Measurements from ENCODE around the gene CHD3. TPM values are rescaled to one million over a fixed set of nuclear protein-coding genes. Genes with fewer than 3 reads are reported as not detected.

The CHD3 gene
- total RNA-seq, 2 donors from 2014 or later, result 53.7 to 69.9 TPM

- DNase-seq, result peak in 1 of 4 donors; percentile 6
- Histone ChIP-seq H3K4me3 (no peak overlapping the region), H3K36me3 (replicated peaks in 1 of 2; ENCODE audit: insufficient read depth in 1 of 2, low read depth in 2 of 2) (peaks cover 0 to 34% of the 10 kb centered on the region in 2 donors), H3K27ac (no peak overlapping the region), H3K27me3 (no peaks in the 10 kb centered on the region), H3K9me3 (no peaks in the 10 kb centered on the region), H3K4me1 (peaks cover 4% of the 10 kb centered on the region)
- WGBS, 2 donors, result 91 to 94% methylated on average over 8 of the region's 8 CpGs
- no peak for ATAC-seq
- no peak for TF ChIP-seq POLR2A (IDR thresholded peaks at IDR 0.05)
- TF ChIP-seq CTCF (IDR thresholded peaks at IDR 0.05), result no peak
- intact Hi-C loops (cut with DNase I), result loop anchor here (5.0 kb wide), 1 partner anchor 33 kb away; no protein-coding TSS in a partner anchor
These were observed 6.3 kb downstream of the CHD3 start for GRCh38 chr17:7894866-7895265.

DNA sequence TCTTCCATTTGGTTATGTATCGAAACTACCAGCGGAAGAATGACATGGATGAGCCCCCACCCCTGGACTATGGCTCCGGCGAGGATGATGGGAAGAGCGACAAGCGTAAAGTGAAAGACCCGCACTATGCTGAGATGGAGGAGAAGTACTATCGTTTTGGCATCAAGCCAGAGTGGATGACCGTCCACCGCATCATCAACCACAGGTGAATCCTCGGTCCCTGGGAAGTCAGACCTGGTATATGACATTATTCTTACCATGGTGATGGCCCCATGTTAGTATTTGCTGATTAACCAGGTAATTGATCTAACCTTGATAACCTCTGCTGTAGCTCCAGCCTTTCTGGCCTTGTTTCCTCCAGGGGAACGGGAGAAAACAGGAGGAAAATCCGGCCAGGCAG lies 8.5 kb downstream of the CHD3 start:
- intact Hi-C loops (cut with DNase I), result loop anchor here (5.0 kb wide), 1 partner anchor 35 kb away; no protein-coding TSS in a partner anchor
- no peaks in the 10 kb centered on the region for H3K27me3 ChIP-seq
- H3K27ac ChIP-seq, result no peak overlapping the region
- WGBS, 2 donors, result 75 to 84% methylated on average over 13 of the region's 13 CpGs
- TF ChIP-seq CTCF (IDR thresholded peaks at IDR 0.05) (no peak), POLR2A (IDR thresholded peaks at IDR 0.05) (no peak)
- ATAC-seq (no peak), DNase-seq (peak in 1 of 4 donors; percentile 9)
- H3K4me1 ChIP-seq, result no peaks in the 10 kb centered on the region
- H3K36me3 ChIP-seq (replicated peaks in 1 of 2; ENCODE audit: insufficient read depth in 1 of 2, low read depth in 2 of 2), result peaks cover 0 to 30% of the 10 kb centered on the region in 2 donors
- H3K4me3 ChIP-seq, result no peak overlapping the region
- H3K9me3 ChIP-seq, result no peaks in the 10 kb centered on the region

DNA sequence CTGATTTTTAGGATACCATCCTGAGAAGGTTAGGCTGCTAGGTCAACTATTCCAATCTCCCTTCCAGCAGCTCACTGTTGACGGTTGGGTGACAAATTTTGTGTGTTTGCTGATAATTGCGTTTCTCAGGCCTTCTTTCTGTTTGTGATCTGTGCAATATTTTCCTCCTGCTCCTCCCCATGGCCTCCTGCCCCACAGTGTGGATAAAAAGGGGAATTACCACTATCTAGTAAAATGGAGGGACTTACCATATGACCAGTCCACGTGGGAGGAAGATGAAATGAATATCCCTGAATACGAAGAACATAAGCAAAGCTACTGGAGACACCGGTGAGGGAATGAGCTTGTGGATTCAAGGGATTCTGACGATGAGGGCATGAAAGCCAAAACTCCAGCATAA lies 9.2 kb downstream of the CHD3 start:
- H3K4me3 ChIP-seq, result no peak overlapping the region
- H3K36me3 ChIP-seq (replicated peaks in 1 of 2; ENCODE audit: insufficient read depth in 1 of 2, low read depth in 2 of 2), result peaks cover 0 to 30% of the 10 kb centered on the region in 2 donors
- WGBS, 2 donors, result 31 to 35% methylated on average over 6 of the region's 6 CpGs
- no peaks in the 10 kb centered on the region for H3K9me3 ChIP-seq
- no peak overlapping the region for H3K27ac ChIP-seq
- peak; percentile 25 to 90 (median 73) for TF ChIP-seq CTCF (IDR thresholded peaks at IDR 0.05)
- no peak for TF ChIP-seq POLR2A (IDR thresholded peaks at IDR 0.05)
- peak; percentile 77 for ATAC-seq
- no peaks in the 10 kb centered on the region for H3K27me3 ChIP-seq
- intact Hi-C loops (cut with DNase I), result loop anchor here (5.0 kb wide), 1 partner anchor 35 kb away; no protein-coding TSS in a partner anchor
- no peaks in the 10 kb centered on the region for H3K4me1 ChIP-seq
- peak in 3 of 4 donors; percentile 30 to 59 (median 55) for DNase-seq

DNA sequence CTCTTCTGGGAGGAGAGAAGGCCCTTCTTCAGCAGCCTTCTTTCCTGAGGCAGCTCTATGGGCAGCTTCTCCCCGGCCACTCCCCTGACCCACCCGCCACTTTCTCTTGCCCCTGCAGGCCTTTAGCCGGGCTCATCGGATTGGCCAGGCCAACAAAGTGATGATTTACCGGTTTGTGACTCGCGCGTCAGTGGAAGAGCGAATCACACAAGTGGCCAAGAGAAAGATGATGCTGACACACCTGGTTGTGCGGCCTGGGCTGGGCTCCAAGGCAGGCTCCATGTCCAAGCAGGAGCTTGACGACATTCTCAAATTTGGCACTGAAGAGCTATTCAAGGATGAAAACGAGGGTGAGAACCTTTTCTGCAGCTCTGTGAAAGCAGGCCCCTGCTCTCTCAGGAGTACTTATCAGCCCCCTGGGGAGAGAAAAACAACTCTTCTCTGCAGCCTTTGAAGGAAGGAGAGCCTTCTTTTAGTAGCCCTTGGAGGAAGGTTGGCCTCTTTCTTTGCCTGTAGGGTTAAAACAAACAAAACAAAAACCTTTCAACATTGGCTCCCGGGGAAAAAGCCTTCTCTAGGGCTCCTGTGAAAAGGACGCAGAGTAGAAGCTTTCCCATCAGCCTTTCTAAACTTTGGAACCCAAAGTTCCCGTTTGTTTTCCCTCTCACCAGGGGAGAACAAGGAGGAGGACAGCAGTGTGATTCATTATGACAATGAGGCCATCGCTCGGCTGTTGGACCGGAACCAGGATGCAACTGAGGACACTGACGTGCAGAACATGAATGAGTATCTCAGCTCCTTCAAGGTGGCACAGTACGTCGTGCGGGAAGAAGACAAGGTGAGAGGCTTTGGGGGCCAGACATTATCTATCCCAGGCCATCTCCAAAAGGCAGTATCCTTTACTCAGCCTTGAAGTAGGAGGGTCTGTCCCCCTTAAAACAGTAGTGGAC lies 14.8 kb downstream of the CHD3 start:
- Histone ChIP-seq H3K4me1 (no peaks in the 10 kb centered on the region), H3K4me3 (no peak overlapping the region), H3K36me3 (replicated peaks in 1 of 2; ENCODE audit: insufficient read depth in 1 of 2, low read depth in 2 of 2) (peaks cover 0 to 47% of the 10 kb centered on the region in 2 donors), H3K27ac (no peak overlapping the region), H3K27me3 (no peaks in the 10 kb centered on the region), H3K9me3 (no peaks in the 10 kb centered on the region)
- ATAC-seq, result no peak
- no peak for DNase-seq
- no peak for TF ChIP-seq CTCF (IDR thresholded peaks at IDR 0.05)
- no peak for TF ChIP-seq POLR2A (IDR thresholded peaks at IDR 0.05)
- WGBS, 2 donors, result 81 to 83% methylated on average over 22 of the region's 22 CpGs
- intact Hi-C loops (cut with DNase I), result no loop called here
